C4-2B (cell line): ENCODE data around the gene GLTP.

Experiments used
- H3K27ac ChIP-seq: fragments of 450-650 bp; 2 replicates; pipeline ENCODE4 v1.5.1; 2017
- CTCF ChIP-seq: fragments of 450-650 bp; conservative IDR thresholded peaks from 2 replicates; pipeline ENCODE4 v1.5.1; 2017; ENCODE audit warnings: mild to moderate bottlenecking
- ZFX ChIP-seq: fragments of 450-650 bp; IDR thresholded peaks from 2 replicates; pipeline ENCODE4 v1.6.1; 2017

GLTP gene

GRCh38 chr12:109841356-109841755, 39.0 kb downstream of the GLTP start:
- no peak overlapping the region for H3K27ac ChIP-seq
- TF ChIP-seq ZFX (no peak), CTCF (no peak)

- no peak overlapping the region for H3K27ac ChIP-seq
- TF ChIP-seq CTCF = no peak
- TF ChIP-seq ZFX = no peak
Observed at GRCh38 chr12:109840305-109841074, 39.9 kb downstream of the GLTP start.

- TF ChIP-seq CTCF = no peak
- H3K27ac ChIP-seq = no peak overlapping the region
Observed at GRCh38 chr12:109839444-109839843, 40.9 kb downstream of the GLTP start.

- TF ChIP-seq ZFX (no peak), CTCF (no peak)
- no peak overlapping the region for H3K27ac ChIP-seq
Observed at GRCh38 chr12:109836916-109837315, 43.4 kb downstream of the GLTP start.

GRCh38 chr12:109835827-109836226, 44.5 kb downstream of the GLTP start:
- TF ChIP-seq CTCF (no peak), ZFX (no peak)
- no peak overlapping the region for H3K27ac ChIP-seq

- TF ChIP-seq ZFX (no peak), CTCF (no peak)
- no peak within 1 kb of the TSS for H3K27ac ChIP-seq
Observed at GRCh38 chr12:109833307-109834189, 46.8 kb downstream of the GLTP start, which contains the start of gene TRPV4. TRPV4 (minus strand) TSS chr12:109833398; CDS start chr12:109814796, 18,602 bp downstream.
